Measurements from ENCODE around the gene TOMM6.

Gene TOMM6

GRCh38 chr6:41823178-41823577 is 35.7 kb downstream of the TOMM6 start:
- H3K9me3 ChIP-seq (ENCODE audit: control insufficient read depth in 2 of 2, low read length in 2 of 2), result no peaks in the 10 kb centered on the region
- H3K4me1 ChIP-seq (ENCODE audit: control insufficient read depth in 2 of 2, insufficient read depth in 2 of 2, low read length in 2 of 2), result no peaks in the 10 kb centered on the region
- H3K27me3 ChIP-seq (ENCODE audit: control insufficient read depth in 2 of 2, insufficient read depth in 2 of 2, low read length in 2 of 2), result no peaks in the 10 kb centered on the region
- no peak overlapping the region for H3K9ac ChIP-seq (ENCODE audit: low read depth in 1 of 2, low read length in 2 of 2)
- no peak overlapping the region for H3K4me3 ChIP-seq (ENCODE audit: low read length in 2 of 2)
- no peaks in the 10 kb centered on the region for H3K36me3 ChIP-seq (ENCODE audit: control insufficient read depth in 2 of 2, insufficient read depth in 2 of 2, low read length in 2 of 2)
- H3K27ac ChIP-seq (ENCODE audit: low read depth in 2 of 2, low read length in 2 of 2), result no peak overlapping the region

GRCh38 chr6:41824571-41825569 is 37.4 kb downstream of the TOMM6 start:
- Histone ChIP-seq H3K27ac (ENCODE audit: low read depth in 2 of 2, low read length in 2 of 2) (no peak overlapping the region), H3K36me3 (ENCODE audit: control insufficient read depth in 2 of 2, insufficient read depth in 2 of 2, low read length in 2 of 2) (no peaks in the 10 kb centered on the region), H3K9me3 (ENCODE audit: control insufficient read depth in 2 of 2, low read length in 2 of 2) (no peaks in the 10 kb centered on the region), H3K9ac (ENCODE audit: low read depth in 1 of 2, low read length in 2 of 2) (no peak overlapping the region), H3K27me3 (ENCODE audit: control insufficient read depth in 2 of 2, insufficient read depth in 2 of 2, low read length in 2 of 2) (no peaks in the 10 kb centered on the region), H3K4me1 (ENCODE audit: control insufficient read depth in 2 of 2, insufficient read depth in 2 of 2, low read length in 2 of 2) (no peaks in the 10 kb centered on the region), H3K4me3 (ENCODE audit: low read length in 2 of 2) (no peak overlapping the region)

DNA sequence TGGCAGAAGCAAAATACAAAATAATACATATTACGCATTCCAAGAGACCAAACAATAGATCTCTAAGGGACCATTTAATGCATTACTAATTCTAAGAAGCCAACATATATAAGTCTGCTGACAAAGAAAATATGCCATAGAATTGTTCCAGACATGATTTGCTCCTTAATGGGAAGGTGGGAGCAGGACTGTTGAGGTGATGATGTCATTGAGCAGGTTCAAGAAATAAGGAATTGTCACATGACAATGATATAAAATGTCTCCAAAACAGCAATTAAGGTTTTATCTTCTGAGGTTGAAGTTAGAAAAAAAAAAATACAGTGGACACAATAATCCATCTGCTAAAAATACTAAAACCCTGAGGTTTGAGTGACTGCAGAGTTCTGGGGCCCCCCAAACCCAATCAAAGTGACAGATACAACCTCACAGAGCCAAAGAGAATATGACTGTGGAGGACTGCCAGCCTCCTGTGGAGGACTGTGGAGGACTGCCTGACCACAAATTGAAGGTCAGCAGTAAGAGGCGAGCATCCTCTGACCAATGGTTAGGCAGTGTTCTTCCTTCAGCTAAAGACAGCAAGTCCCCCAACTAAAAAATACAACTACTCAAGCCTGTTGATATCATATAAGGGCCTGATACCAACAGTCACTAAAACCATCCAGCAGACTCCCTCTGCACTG is 39.0 kb downstream of the TOMM6 start:
- no peaks in the 10 kb centered on the region for H3K36me3 ChIP-seq (ENCODE audit: control insufficient read depth in 2 of 2, insufficient read depth in 2 of 2, low read length in 2 of 2)
- H3K9me3 ChIP-seq (ENCODE audit: control insufficient read depth in 2 of 2, low read length in 2 of 2), result no peaks in the 10 kb centered on the region
- H3K27ac ChIP-seq (ENCODE audit: low read depth in 2 of 2, low read length in 2 of 2), result no peak overlapping the region
- H3K27me3 ChIP-seq (ENCODE audit: control insufficient read depth in 2 of 2, insufficient read depth in 2 of 2, low read length in 2 of 2), result no peaks in the 10 kb centered on the region
- H3K9ac ChIP-seq (ENCODE audit: low read depth in 1 of 2, low read length in 2 of 2), result no peak overlapping the region
- no peak overlapping the region for H3K4me3 ChIP-seq (ENCODE audit: low read length in 2 of 2)
- H3K4me1 ChIP-seq (ENCODE audit: control insufficient read depth in 2 of 2, insufficient read depth in 2 of 2, low read length in 2 of 2), result no peaks in the 10 kb centered on the region

DNA sequence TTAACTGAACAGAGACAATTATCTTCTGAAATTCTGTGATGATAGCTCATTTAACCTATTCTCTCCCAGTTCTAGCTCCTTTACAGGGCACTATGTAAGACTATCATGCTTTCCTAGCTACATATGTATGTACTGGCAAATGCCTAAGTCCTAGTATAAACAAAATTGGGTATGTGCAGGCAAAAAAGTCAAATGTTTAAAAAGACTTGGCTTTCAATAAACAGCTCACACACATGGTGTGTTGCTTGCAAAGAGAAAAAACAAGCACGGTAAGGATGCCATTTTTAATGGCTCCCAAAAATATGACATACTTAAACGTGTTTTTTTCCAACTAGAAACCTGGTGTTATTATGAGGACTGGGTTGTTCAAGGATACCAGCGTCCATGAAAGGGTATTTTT is 44.8 kb downstream of the TOMM6 start:
- H3K27ac ChIP-seq (ENCODE audit: low read depth in 2 of 2, low read length in 2 of 2), result no peak overlapping the region
- no peaks in the 10 kb centered on the region for H3K9me3 ChIP-seq (ENCODE audit: control insufficient read depth in 2 of 2, low read length in 2 of 2)
- H3K9ac ChIP-seq (ENCODE audit: low read depth in 1 of 2, low read length in 2 of 2), result no peak overlapping the region
- H3K4me3 ChIP-seq (ENCODE audit: low read length in 2 of 2), result no peak overlapping the region
- no peaks in the 10 kb centered on the region for H3K4me1 ChIP-seq (ENCODE audit: control insufficient read depth in 2 of 2, insufficient read depth in 2 of 2, low read length in 2 of 2)
- H3K36me3 ChIP-seq (ENCODE audit: control insufficient read depth in 2 of 2, insufficient read depth in 2 of 2, low read length in 2 of 2), result no peaks in the 10 kb centered on the region
- no peaks in the 10 kb centered on the region for H3K27me3 ChIP-seq (ENCODE audit: control insufficient read depth in 2 of 2, insufficient read depth in 2 of 2, low read length in 2 of 2)

DNA sequence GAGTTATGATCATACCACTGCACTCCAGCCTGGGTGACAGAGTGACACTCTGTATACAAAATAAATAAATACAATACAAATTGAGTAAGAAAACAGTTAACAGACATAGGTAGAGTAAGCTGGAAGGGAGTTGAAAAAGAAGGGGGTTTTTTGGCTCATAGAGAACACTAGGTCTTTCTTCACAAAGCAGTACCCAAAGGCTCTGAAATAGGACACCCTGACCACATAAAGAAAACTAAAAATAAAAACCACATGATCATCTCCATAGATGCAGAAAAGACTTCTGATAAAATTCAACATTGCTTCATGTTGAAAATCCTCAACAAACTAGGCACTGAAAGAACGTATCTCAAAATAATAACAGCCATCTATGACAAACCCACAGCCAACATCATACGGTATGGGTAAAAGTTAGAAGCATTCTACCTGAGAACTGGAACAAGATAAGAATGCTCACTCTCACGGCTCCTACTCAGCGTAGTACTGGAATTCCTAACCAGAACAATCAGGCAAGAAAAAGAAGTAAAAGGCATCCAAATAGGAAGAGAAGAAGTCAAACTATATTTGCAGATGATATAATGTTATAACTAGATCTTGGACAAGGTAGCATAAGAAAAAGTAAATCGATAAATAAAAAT is 48.6 kb downstream of the TOMM6 start:
- H3K4me1 ChIP-seq (ENCODE audit: control insufficient read depth in 2 of 2, insufficient read depth in 2 of 2, low read length in 2 of 2), result no peaks in the 10 kb centered on the region
- no peaks in the 10 kb centered on the region for H3K27me3 ChIP-seq (ENCODE audit: control insufficient read depth in 2 of 2, insufficient read depth in 2 of 2, low read length in 2 of 2)
- H3K9ac ChIP-seq (ENCODE audit: low read depth in 1 of 2, low read length in 2 of 2), result no peak overlapping the region
- no peaks in the 10 kb centered on the region for H3K9me3 ChIP-seq (ENCODE audit: control insufficient read depth in 2 of 2, low read length in 2 of 2)
- H3K27ac ChIP-seq (ENCODE audit: low read depth in 2 of 2, low read length in 2 of 2), result no peak overlapping the region
- H3K36me3 ChIP-seq (ENCODE audit: control insufficient read depth in 2 of 2, insufficient read depth in 2 of 2, low read length in 2 of 2), result no peaks in the 10 kb centered on the region
- no peak overlapping the region for H3K4me3 ChIP-seq (ENCODE audit: low read length in 2 of 2)

GRCh38 chr6:41836660-41837052 is 49.2 kb downstream of the TOMM6 start:
- Histone ChIP-seq H3K36me3 (ENCODE audit: control insufficient read depth in 2 of 2, insufficient read depth in 2 of 2, low read length in 2 of 2) (no peaks in the 10 kb centered on the region), H3K9me3 (ENCODE audit: control insufficient read depth in 2 of 2, low read length in 2 of 2) (no peaks in the 10 kb centered on the region), H3K4me3 (ENCODE audit: low read length in 2 of 2) (no peak overlapping the region), H3K27me3 (ENCODE audit: control insufficient read depth in 2 of 2, insufficient read depth in 2 of 2, low read length in 2 of 2) (no peaks in the 10 kb centered on the region), H3K27ac (ENCODE audit: low read depth in 2 of 2, low read length in 2 of 2) (no peak overlapping the region), H3K4me1 (ENCODE audit: control insufficient read depth in 2 of 2, insufficient read depth in 2 of 2, low read length in 2 of 2) (no peaks in the 10 kb centered on the region), H3K9ac (ENCODE audit: low read depth in 1 of 2, low read length in 2 of 2) (no peak overlapping the region)
